HG03460 (cell line): ENCODE measurements around the gene PLCB3.

Experiments
- ATAC-seq: cut with Tn5 transposase; IDR thresholded peaks from one replicate; pipeline ENCODE4 v1.9.1; 2021; ENCODE audit not compliant: unreplicated experiment

PLCB3 gene

GRCh38 chr11:64285885-64286800, 34.8 kb downstream of the PLCB3 start:
- no peak for ATAC-seq

- ATAC-seq: no peak
Observed at GRCh38 chr11:64286801-64287159, 35.5 kb downstream of the PLCB3 start.

GRCh38 chr11:64287676-64288352, 36.5 kb downstream of the PLCB3 start:
- ATAC-seq: no peak

GRCh38 chr11:64288353-64288750, 37.0 kb downstream of the PLCB3 start:
- ATAC-seq: no peak

- no peak for ATAC-seq
Observed at GRCh38 chr11:64289002-64289564, 37.8 kb downstream of the PLCB3 start.

- no peak for ATAC-seq
Observed at GRCh38 chr11:64290352-64291261, 39.3 kb downstream of the PLCB3 start.

GRCh38 chr11:64291262-64291751, 40.0 kb downstream of the PLCB3 start, which contains the start of gene KCNK4:
Gene KCNK4 (plus strand): TSS chr11:64291302. CDS start chr11:64293019, 1,717 bp downstream.
- ATAC-seq: no peak

GRCh38 chr11:64291752-64292459, 40.6 kb downstream of the PLCB3 start:
- ATAC-seq: no peak

- no peak for ATAC-seq
Observed at GRCh38 chr11:64292460-64293254, 41.3 kb downstream of the PLCB3 start.

- no peak for ATAC-seq
Observed at GRCh38 chr11:64294774-64295173, 43.4 kb downstream of the PLCB3 start.

- no peak for ATAC-seq
Observed at GRCh38 chr11:64295760-64296159, 44.4 kb downstream of the PLCB3 start.

- ATAC-seq: no peak
Observed at GRCh38 chr11:64296236-64296635, 44.9 kb downstream of the PLCB3 start.

- no peak for ATAC-seq
Observed at GRCh38 chr11:64296830-64297698, 45.7 kb downstream of the PLCB3 start.

- no peak for ATAC-seq
Observed at GRCh38 chr11:64297699-64298358, 46.5 kb downstream of the PLCB3 start.

GRCh38 chr11:64298966-64299846, 47.9 kb downstream of the PLCB3 start:
- no peak for ATAC-seq

- no peak for ATAC-seq
Observed at GRCh38 chr11:64299847-64300648, 48.7 kb downstream of the PLCB3 start, which contains the start of gene CATSPERZ. Gene CATSPERZ (plus strand): TSS chr11:64300358. CDS start chr11:64300411, 53 bp downstream.
